NCI-H1694 treated with DMSO at 0.1 percent for 48 hours (cell line): ENCODE measurements around the gene IL9.

ENCODE experiments used
- DNase-seq: peaks from one replicate; lab custom pipeline; 2025; lab: John Stamatoyannopoulos, UW

IL9 gene

DNA sequence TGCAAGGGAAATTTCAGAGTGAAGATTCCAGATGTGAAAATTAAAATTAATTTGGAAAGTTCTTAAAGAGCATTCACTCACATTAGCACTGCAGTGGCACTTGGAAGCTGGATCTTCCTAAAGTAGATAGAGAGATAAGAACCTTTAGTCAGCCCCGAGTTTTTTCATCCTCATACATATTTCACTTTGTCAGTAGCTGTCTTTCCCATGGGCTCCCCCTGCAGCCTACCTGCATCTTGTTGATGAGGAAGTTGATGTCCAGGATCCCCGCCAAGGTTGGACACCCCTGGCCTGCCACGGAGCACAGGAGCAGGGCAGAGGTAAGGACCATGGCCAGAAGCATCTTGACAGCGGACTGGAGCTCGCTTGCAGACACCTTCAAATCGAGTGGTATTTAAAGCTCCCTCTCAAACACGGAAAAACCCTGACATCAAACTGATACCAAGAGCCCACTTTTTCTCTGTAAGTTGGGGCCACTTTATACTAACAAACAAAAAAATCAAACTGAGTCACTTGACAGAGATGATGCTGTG lies at the start of gene IL9:
Gene IL9 (minus strand): TSS at position 368 of the 533 bp plus-strand sequence. CDS start 25 bp downstream, at position 343.
- DNase-seq: no peak

DNA sequence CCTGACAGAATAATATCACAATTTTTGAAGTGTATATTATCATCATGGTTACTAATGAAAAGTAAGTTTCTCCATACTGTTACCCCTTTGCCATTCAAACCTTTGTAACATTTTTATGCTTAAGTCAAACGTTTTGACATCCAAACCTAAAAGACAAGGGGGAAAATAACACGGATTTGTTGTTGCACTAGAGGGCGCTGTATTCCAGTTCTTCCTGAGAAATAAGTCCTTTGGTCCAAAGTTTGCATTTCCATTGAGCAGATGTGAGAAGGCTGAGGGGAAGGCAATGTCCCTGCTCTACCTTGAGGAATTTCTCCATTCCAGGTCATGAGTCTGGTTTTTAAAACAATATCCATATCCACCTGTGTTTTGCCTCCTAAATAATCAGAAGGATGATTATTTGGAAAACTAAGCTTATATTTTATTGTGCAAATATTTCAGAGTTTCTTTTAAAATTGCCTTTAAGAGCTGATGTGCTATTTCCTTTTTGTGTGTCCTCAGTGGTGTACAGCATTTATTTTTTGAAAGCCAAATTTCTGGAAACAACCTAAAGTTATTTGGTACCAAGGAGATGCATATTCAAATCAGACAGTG lies 49.4 kb upstream of the IL9 start:
- DNase-seq: peak; percentile 72

DNA sequence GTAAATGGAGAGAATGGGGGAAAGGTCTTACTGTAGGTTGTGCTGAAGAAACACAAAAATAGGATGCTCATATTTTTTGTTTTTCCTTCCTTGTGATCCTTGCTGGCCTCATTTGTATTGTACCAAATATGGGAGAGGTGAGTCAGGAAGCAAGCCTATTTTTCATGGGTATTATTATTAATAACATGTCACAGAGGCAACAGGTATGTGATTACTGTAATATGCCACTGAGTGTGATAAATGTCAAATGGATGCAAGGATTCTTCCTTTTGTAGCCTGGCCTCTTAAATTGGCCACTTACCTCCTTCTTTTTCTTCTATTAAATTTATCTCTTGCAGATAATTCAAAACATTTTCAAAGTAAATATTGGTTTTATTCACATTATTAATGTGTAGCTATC lies 48.9 kb upstream of the IL9 start:
- DNase-seq: no peak

DNA sequence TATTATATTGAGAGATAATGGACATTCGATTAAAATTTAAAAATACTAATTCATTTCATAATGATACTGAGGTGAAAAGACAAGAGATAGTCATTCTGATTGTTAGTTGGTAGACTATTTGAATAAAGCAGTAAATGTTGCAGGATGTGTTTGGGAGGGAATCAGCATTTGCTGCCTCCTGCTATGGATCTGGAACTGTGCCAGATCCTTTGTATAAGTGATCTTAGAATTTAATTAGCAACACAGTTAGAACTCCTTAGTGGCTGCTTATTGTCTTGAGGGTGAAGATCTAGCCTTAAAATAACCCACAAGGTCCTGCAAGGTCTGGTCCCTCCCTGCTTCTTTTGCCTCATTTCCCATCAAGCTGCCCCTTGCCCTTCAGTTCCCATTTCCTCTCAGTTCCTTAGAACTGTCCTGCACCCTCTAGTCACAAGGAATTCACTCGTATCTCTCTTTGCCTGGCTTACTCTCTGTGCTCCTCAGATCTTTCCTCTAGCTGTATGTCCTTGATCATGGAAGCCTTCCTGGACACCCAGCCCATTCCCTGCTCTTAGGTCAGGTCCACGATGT lies 46.6 kb upstream of the IL9 start:
- no peak for DNase-seq

DNA sequence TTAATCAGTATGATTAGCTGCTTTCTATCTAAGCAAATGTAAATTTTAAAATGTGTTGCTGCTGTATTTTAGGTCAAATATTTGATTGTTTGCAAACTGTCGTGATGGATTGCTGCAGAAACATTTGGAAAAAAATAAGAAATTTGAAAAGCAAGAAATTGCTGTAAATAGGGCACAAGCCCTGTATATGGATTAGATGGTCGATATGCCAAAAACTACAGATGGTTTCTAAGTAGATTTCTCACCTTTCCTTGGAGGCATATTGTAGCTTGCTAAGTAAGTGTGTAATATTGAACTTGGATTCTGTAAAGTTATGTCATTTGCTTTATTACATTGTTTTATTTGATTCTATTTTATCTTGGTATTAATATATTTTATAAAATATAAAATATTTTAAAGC lies 46.1 kb upstream of the IL9 start:
- no peak for DNase-seq

DNA sequence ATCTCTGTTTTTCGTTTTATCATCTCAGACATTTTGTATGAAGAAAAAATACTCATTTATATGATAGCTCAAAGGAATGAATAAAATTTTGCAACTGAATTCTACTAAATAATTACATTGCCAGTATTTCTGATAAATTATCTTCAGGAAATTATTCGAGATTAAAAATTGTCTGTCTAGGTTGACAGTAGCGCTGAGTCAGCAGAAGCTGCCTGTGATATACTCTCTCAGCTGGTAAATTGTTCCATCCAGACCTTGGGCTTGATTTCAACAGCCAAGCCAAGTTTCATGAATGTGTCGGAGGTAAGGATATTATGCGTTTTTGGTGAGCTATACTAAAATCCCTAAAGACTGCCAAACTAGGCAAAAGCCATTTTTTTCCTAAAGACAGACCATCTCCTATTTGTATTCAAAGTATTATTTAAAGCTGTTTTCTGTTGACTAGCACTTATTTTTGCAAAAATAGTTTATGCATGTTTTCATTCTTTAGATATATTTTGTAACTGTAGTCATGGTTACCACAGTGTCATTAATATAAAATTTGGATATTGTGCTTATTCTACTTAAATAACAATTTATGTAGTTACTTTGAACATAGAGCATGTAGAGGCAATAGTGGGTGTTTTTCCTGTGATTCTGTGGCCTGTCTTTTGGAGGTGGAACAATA lies 41.7 kb upstream of the IL9 start:
- no peak for DNase-seq

DNA sequence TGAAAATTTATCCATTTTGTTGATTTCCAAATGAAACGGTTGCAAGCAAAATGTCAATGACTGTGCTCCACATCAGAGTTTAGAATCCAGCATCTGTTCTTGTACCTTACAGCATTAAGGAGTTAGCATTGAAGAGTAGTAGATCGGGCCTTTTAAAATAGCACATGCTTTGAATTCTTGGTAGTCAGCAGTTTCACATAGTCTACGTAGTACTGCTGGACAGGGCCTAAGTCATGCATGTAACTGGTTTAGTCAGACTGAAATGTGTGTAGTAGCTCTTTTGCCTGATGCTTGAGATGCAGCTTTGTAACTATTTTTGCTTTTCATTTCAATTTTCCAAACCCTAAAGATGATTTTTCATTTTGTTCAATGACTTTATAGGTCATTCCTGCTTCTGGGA lies 39.3 kb upstream of the IL9 start:
- no peak for DNase-seq

DNA sequence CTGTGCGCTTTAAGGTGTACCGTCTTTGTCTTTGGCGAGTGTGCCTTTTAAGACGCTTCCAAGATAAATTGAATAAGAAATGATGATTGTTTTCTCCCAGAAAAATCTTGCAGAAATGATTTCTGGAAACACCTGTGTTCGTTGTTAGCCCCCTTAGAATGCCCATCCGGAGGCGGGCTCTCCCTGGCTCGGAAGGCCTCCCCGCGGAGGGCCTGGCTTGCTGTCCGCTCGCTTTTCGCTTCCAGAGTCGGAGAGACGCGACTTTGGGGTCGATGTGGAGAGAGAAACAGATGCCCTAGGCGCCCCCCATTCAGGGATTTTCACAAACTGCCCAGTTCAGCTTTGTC lies 35.3 kb upstream of the IL9 start:
- no peak for DNase-seq

DNA sequence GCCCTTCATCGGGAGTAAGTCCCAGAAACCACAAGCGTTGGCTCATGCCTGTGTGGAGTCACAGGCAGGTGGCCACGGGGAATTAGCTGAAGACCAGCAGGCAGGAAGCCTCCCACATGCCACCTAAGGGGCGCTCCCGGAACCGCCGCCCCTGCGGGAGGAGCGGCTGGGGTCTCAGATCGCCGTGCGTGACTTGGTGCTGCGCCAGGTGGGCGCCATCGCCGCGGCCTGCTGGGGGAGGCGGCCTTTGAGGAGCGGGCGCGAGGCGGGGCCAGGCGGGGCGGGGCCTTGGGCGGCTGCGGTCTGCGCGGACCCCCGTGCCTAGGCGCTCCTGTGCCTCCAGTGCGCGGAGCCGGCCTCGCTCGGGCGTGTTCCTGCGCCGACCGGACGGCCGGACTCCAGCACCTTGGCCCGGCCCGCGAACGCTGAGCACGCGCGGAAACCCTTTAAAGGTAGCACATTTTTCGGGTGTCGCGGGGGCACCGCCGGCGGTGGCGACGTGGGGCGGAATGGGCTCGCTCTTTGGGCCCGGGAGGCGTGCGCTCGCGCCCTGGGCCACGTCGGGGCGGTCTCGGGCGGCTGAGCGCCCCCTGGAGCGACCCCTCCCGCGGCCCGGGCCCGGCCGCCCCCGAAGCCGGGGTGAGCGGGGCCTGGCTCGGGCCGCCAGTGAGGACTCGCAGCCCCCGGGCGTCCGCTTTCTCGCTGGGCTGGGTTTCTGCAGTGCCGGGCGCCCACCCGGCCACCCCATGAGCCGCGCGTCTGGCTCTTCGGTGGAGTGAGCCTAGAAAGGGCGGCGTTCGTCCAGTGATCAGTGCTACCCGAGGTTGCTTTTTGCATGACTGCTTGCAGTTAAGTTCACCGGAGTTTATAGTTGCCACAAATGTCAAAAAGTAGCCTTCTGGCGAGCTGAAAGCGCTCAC lies 34.6 kb upstream of the IL9 start:
- no peak for DNase-seq

DNA sequence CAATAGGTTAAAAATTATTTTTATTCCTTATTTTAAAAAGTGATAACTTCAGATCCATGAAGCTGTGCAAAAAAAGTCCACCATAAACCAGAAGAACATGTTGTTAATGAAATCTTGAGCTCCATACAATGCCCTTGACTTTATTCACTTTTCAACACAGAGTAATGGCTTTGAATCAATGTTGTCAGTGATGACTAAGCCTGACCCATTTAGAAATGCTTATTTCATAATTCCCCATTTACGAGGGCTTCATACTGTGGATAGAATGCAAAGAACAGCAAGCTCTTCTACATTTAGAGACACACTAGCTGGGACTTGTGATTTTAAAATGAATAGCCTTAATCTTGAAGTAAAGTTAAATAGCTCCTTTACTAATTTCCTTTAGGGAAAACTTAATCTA lies 25.7 kb upstream of the IL9 start:
- no peak for DNase-seq

DNA sequence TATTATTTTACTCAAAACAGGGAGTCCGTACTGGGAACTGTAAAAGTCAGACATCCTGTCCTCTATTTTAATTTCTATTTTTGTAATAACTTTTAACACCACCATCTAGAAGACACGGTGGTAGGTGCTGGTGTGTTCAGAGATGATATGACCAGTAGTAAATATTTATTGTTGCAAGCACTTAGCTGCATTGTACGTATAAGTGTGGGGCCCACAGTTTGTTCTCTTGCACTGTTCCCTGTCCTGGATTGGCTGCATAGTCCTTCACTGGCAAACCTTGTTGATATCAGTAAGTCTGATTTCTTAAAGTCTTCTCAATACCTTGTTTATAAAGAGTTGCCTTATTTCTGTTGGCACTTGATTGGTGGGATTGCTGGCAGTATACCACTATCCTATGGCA lies 24.6 kb upstream of the IL9 start:
- no peak for DNase-seq

DNA sequence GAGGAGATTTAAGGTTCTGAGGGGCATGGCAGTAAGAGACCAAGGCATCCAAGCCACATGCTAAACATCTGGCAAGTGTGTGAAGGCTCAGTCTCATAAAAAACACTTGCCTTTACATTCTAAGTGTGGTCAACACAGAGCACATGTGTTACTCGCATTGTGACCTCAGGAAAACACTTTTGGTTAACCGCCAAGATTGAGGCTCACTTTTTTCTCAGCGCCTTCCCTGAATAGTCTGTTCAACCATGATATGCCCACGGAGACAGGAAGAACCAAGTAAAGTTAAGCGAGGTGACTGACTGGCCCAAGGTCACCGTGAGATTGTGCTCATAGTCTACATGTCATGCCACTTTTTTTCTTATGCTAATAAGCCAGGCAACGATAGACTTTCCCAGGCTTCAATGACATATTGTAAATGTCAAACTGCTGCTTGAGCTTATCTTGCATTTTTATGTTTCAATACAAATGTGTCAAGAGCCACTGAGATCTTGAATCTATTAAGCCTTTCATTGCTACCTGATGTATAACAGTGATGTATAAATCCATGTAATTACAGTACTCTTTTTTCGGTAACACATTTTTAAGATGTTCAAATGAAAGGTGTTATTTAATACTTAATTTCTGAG lies 21.1 kb upstream of the IL9 start:
- DNase-seq: no peak

DNA sequence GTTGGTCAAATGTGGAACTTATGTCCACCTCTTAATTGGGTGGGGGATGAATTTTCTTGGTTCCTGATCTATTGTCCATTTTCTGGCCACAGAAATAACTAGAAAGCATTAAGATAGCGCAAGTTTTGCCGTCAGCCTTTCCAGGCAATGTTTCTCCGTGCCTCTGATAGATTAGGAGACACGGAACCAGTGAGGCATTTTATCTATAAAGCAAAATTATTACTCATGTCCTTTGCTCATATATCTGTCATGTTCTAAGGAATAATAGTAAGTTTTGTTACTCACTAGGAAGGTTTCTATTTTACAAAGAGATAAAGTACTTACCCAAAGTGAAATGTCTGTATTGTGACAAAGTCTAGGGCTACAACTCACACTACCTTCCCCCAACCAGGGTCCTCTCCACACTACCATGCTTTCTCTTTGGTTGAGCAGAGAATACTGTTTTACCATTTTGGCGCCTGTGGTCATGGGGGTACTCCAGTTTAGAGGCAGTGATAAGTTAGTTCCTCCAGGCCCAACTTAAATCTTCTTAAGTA lies 19.9 kb upstream of the IL9 start:
- DNase-seq: no peak

DNA sequence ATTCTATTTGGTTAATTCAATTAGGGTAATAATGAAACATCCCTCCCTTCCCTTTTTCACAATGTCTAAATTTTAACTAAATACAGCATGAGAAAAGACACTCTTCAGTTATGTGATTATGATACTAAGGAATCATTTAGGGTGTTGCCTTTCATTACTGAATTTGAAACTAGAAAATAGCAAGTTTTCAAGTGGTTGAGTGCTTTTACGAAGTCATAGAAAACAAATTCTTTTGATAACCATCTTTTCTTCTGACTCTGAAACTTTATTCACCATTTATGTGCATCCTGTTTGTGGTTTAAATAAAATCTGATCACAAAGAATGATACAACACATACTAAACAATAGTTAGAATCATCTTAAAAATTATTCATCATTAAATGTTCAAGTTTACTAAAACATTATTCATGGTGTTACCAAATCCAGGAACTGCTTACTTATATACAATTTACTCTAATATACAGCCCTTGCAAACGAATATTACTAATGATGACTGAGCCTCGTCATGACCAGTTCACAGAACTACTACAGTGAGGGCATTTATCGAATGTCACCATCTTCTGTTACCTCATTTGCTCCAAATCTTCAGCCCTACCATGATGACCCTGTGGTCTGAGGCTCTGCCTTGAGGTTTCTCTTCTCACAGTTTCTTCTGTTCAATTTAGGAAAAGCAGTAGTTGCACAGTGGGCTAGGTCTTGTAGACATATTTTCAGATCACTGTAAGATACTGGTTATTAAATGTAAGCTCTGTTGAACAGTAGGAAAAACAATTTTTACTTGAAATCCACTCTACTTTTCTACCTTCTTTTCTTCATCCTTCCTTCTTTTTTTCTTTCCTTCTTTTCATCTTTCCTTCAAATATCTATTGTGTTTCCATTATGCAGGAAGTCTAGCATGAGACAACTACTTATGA lies 18.3 kb upstream of the IL9 start:
- no peak for DNase-seq

DNA sequence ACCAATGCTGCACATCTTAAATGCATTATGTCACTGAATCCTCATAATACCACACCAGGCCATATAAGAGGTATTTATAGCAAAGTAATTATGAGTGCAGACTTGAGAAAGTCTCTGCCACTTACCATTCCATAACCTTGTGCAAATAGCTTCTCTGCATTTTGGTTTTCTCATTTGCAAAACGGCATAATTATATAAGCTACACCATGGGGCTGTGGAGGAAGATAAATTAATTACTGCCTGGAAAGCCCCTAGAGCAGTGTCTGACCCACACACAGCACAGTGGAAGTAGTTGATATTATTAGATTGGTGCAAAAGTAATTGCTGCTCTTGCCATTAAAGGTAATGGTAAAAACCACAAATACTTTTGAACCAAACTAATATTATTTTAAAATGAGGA lies 9.5 kb upstream of the IL9 start:
- DNase-seq: no peak

DNA sequence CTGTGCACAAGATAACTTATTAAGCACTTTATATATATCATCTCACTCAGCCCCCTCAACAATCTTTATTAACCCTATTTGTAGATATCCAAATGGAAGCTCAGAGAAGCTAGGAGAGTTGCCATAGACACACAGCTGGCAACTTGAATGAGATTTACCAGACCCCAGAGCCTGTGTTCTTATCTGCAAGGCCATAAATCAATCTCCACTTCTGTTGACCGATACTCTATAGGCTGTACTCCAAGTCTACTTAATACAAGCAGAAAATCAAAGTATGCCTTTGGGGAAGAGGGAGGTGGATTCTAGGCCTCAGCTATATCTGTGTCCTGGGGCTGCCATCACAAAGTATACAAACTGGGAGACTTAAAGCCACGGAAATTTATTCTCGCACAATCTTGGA lies 6.0 kb upstream of the IL9 start:
- DNase-seq: no peak

DNA sequence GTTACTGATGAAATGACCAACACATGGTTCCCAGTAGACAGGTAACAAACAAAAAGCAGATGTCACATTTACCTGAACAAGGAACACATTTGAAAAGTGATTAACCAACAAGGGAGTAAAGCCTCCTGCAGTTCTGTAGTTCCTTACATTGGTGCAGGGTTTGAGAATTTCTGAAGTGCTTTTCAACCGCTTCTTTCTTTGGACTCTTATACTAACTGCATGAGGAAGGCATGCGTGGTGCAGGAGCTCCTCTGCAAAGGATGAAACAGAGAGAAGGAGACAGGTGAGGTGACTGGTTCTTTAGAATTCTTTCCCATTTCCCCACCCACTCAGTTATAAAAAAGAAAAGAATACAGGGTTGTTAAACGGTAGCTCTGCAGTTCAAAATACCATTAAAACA lies 4.6 kb upstream of the IL9 start:
- no peak for DNase-seq

DNA sequence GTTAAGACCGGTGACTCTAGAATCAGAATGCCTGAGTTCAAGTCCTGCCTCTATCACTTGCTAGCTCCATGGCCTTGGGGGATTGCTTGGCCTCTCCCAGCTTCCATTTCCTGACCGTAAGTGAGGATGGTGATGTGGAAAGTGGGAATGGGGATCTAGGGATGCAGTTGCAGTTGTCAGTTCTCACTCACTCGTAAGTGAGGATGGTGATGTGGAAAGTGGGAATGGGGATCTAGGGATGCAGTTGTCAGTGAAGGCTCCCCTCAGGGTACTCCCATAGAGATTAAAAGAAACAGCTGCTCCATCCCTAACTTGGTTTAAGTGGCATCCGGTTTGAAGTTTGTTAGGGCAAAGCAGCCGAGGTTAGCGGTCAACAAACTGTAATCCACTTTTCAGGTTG lies 3.0 kb upstream of the IL9 start:
- no peak for DNase-seq

DNA sequence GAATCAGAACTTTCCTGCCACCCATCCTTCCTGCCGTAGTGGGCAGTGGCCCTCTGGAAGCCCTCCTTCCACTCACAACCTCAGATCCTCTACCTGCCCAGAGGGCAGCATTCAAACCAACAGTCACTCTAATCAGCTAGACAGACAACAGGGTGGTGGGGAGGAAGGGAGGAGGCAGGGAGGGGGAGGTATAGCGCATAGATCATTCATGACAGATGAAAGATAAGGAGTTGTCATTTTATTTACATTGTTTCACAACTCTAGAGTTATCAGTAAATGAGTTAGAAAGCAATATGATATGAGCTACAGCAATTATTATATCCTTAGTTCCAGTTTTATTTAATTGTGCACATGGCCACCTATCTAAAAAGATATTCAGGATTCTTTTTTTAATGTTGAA lies 852 bp downstream of the IL9 start:
- no peak for DNase-seq

DNA sequence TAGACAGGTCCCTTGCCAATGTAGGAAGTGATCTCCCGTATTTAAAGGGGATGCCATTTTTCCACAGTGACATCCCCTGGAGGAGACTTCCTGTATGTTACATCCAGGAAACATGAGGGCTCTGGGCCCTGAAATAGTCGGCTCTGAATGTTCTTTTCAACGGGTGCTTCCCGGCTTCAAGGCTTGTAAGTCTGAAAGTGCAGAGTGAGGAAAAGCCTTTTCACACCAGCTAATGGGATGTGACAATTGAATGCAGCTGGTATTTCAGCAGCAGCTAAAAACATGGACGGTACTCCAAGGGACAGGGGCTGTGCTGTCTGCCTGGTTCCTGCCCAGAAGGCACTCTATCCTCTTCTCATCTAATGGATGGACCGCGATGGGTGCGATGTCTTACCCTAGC lies 1.4 kb downstream of the IL9 start:
- no peak for DNase-seq

DNA sequence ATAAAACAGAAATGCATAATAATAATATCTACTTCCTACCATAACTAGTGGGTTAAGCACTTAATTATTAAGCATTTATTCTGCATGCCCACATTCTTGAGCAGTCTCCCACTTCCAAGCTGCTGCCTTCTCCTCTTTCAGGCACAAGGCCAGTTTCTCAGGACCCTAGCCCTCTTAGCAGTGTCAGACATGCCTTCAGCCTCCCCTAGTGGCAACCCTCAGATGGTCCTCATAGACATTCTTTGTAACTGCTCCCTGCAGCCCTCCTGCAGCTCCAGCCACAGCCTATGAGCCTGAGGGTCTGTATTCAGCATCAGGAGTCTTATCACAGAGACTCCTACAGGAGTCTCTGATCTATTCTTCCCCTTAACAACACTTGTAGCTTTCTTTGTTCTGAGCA lies 3.9 kb downstream of the IL9 start:
- no peak for DNase-seq
